Colon (tissue), 2 donors: ENCODE measurements around the gene ASS1.

Experiments
- FAIRE-seq: peaks from 2 replicates; lab custom pipeline; 2012; peaks lifted over from hg19 to GRCh38; lab: Jason Lieb, UNC
- donor health status: control.
- donor health status: control.

ASS1 gene

GRCh38 chr9:130437011-130437789 is 7.6 kb upstream of the ASS1 start:
- FAIRE-seq: no peak

DNA sequence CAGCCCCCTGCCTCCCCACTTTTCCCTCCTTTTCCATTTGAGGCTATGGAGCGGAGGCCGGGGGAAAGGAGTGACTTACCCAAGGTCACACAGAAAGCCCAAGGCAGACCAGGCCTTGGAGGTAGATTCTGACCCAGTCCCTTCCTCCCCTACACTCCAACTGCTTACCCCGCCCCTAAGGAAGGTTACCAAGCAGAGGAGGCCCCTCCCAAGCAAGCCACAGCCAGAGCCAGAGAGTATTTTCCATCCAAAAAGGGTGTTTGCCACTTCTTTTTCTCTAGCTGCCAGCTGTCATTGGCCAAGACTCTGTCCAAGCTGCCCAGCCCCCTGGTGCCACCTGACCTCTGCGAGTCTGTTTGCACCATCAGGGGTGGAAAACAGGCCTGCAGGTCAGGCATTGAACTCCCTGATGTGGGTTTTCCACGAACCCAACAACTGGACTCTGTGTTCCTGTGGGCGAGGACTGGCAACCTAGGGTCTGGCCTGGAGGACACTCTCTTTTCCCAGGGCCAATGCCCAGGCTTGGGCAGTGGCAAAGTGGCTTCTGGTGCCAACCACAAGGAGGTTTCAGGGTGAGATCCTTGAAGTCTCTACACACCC is 6.3 kb upstream of the ASS1 start:
- FAIRE-seq: no peak

GRCh38 chr9:130441031-130441430 is 3.7 kb upstream of the ASS1 start:
- FAIRE-seq: no peak

DNA sequence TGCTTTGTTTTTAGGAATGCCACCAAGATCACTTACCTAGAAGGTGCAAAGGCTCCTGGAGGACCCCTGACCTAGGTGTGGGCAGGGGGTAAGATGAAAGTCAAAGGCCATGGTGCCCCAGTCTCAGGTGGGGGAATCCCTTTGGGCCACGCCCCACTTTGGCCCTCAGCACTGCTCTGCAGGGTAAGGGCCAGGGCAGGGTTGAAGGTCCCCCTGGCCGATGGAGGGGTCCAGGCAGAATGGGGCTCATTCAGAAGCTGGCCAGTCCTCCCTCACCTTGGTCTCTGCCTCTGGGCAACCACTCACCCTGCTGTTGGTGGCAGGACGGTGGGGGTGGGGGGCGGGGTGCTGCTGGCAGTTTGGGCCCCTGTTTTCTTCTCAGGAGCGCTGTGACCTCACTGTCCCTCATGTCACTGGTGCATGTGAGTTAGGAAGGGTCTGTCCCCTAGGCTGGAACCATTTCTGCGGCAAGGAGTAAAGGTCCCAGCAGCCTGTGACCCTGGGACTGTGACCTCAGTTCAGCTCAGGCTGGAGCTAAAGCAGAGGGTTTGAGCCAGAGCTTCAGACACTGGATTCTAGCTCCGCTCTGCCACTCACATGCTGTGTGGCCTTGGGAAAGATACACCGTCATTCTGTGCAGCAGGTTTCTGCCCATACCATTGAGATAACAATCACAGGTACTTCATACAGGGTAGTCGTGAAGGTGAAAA is 1.9 kb upstream of the ASS1 start:
- no peak for FAIRE-seq

DNA sequence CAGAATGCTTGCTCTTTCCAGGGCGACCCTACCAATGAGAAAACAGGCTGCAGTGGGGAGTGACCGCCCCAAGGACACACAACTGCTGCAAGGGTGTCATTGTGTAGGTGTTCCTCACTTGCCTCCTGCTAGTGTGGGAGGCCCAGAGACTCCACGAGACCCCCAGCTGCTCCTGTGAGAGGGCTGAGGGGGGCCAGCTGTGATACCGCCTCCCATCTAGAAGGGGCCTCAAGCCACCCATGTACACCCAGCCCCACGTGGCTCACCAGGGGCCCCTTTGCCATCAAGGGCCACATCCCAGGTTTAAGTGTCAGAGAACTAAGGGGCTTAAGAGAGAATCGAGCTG is 1.3 kb upstream of the ASS1 start:
- no peak for FAIRE-seq

- no peak for FAIRE-seq
These were observed 795 bp upstream of the ASS1 start for GRCh38 chr9:130443840-130444492.

- FAIRE-seq: no peak
These were observed 665 bp downstream of the ASS1 start for GRCh38 chr9:130445268-130445983.

GRCh38 chr9:130446101-130446861 is 1.5 kb downstream of the ASS1 start:
- no peak for FAIRE-seq

DNA sequence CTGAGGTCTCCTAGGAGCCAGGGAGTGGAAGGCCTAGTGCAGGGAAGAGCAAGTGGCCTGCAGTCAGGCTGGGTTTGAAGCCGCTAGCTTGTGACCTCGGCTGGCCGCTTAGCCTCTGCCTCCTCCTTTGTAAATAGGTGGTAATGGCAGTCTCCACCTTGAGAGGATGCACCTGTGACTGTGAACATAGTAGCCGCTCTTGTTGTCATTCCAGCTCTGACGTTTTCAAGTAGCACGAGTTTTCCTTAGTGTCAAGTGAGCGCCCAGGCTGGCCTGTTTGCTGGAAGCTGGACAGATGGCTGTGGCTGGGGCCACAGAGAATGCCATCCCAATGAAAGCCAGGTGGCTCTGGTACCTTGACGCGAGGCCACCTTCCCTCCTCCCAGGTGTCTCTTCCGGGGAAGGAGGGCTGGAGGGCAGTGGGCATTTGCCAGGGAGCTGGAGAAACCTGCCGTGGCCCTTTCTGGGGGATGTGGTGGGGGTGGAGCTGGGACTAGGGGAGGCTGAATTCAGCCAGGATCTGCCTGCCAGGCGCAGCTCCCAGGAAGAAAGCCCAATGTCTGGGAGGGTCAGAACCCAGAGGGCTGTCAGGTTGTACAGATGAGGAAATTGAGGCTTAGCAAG is 2.5 kb downstream of the ASS1 start:
- FAIRE-seq: no peak

- FAIRE-seq: no peak
These were observed 3.4 kb downstream of the ASS1 start for GRCh38 chr9:130448035-130448624.

- FAIRE-seq: no peak
These were observed 4.2 kb downstream of the ASS1 start for GRCh38 chr9:130448771-130449603.

DNA sequence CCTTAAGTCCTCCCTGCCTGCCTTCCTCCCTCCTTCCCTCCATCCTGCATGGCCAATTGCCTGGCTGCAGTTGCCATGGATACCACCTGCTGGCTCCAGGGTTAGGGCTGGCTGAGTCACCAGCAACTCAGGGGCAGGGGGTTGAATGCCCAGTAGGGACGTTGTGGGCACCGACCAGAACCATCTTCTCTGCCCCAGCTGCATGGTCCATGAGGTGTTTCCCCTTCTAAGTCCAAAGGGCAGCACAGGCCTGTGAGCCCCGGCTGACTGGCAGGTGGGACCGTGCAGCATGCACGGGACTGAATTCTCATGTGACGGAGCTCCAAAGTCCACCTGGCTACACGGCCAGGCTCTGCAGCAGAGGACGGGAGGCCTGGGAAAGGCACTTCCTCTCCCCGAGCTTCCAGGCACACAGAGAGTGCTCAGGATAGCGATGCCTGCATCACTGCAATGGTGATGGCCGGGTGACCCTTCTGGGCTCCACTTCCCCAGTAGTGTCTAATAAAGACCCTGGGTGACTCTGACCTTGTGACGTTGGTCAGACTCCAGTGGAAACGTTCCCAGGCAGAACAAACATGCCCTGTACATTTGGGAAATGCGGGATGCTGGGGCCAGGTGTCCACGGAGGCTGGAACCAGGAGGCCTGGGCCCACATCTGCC is 5.7 kb downstream of the ASS1 start:
- no peak for FAIRE-seq

GRCh38 chr9:130451004-130451390 is 6.2 kb downstream of the ASS1 start:
- FAIRE-seq: no peak

- FAIRE-seq: no peak
These were observed 7.0 kb downstream of the ASS1 start for GRCh38 chr9:130451509-130452388.

GRCh38 chr9:130452835-130453234 is 8.1 kb downstream of the ASS1 start:
- no peak for FAIRE-seq

DNA sequence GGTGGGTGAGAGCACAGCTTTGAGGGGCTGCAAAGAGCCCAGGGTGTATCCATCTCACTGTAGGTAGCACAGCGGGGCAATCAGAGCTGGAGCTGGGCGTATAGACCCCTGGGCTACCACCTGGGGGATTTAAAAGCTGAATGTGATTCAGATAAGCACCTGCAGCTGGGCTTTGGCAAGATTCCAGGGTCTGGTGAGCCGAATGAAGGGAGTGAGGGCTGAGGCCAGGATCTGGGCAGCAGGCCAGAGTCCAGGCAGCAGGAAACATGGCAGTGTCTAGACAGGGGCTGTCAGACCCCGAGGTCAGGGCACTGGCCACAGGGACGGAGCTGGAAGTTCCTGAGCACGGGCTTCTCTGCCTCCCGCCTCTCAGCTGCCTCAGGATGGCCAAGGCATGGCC is 8.7 kb downstream of the ASS1 start:
- FAIRE-seq: no peak

DNA sequence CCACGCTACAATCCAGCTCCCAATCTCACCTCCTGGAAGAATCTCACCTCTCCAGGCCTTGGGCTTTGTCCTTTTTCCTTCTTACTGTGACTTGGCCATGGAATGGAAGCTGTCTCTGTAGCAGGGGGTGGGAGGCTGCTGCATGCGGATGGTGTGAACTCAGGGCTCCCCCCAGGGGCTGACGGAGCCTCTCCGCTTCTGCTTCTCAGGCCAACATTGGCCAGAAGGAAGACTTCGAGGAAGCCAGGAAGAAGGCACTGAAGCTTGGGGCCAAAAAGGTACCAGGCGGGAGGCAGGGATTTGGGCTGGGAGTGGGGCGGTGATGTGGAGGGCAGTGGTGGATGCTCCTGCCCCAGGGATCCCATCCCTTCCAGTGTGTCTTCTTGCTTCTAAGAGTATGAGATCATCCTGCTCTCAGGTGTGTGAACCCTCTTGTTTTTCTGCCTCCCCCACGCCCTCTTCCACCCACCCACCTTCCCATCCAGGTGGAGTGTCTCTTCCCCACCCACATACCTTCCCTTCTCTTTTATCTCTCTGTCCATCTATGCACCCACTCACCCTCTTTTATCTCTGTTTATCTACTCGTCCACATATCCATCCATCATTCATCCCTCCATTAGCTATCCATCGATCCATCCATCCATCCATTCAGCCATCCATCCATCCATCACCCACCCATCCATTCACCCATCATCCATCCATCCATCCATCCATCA is 9.5 kb downstream of the ASS1 start:
- no peak for FAIRE-seq
